ENCODE results near the gene ARMC2.

- TF ChIP-seq, protein P1, sequence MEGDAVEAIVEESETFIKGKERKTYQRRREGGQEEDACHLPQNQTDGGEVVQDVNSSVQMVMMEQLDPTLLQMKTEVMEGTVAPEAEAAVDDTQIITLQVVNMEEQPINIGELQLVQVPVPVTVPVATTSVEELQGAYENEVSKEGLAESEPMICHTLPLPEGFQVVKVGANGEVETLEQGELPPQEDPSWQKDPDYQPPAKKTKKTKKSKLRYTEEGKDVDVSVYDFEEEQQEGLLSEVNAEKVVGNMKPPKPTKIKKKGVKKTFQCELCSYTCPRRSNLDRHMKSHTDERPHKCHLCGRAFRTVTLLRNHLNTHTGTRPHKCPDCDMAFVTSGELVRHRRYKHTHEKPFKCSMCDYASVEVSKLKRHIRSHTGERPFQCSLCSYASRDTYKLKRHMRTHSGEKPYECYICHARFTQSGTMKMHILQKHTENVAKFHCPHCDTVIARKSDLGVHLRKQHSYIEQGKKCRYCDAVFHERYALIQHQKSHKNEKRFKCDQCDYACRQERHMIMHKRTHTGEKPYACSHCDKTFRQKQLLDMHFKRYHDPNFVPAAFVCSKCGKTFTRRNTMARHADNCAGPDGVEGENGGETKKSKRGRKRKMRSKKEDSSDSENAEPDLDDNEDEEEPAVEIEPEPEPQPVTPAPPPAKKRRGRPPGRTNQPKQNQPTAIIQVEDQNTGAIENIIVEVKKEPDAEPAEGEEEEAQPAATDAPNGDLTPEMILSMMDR (IDR thresholded peaks at IDR 0.05; ENCODE audit: insufficient read depth, low read length, poor library complexity, severe bottlenecking): no peak
- TF ChIP-seq EZH2phosphoT487 (conservative IDR thresholded peaks at IDR 0.05; ENCODE audit: low read length): no peak
These were observed 100.0 kb downstream of the ARMC2 start for GRCh38 chr6:108948181-108948661.
